AG04450 (cell line): ENCODE measurements around the gene MAK. TPM values are rescaled to one million over a fixed set of nuclear protein-coding genes. Genes with fewer than 3 reads are reported as not detected.
A peak's percentile ranks its signal among the peaks of the same experiment; 100 is the strongest.

Experiments used
- CTCF ChIA-PET: fragments of 300-600, 350-600 bp; formaldehyde crosslinking; extraction: SDS; loops from one replicate; lab custom pipeline; 2022; ENCODE audit warnings: antibody characterized with exemption, inconsistent platforms; lab: Charles Lee
- POLR2A ChIA-PET: fragments of 350-600 bp; formaldehyde crosslinking; extraction: SDS; loops from one replicate; lab custom pipeline; 2021; ENCODE audit warnings: antibody characterized with exemption, inconsistent platforms; lab: Yijun Ruan, JAX
- DNase-seq: peaks from one replicate; pipeline ENCODE4 v3.0.0-alpha.2; 2011; ENCODE audit warnings: low read depth, low spot score
- H3K27ac ChIP-seq: one replicate; pipeline ENCODE4 v1.5.1; 2012; ENCODE audit warnings: low read depth, low read length, control low read depth
- H3K27me3 ChIP-seq: one replicate; pipeline ENCODE4 v1.6.0; 2012; ENCODE audit warnings: low read length; ENCODE audit not compliant: control insufficient read depth, insufficient read depth
- H3K4me3 ChIP-seq: 2 replicates; pipeline ENCODE4 v1.5.1; 2011; ENCODE audit warnings: mild to moderate bottlenecking, low read depth, low read length, control low read depth
- H3K9me3 ChIP-seq: 2 replicates; pipeline ENCODE4 v1.5.1; 2012; ENCODE audit warnings: low read length; ENCODE audit not compliant: control insufficient read depth, insufficient read depth
- polyA plus RNA-seq: library from polyadenylated mRNA; depleted of rRNA; stranded (reverse); fragments of >200 nt; gene quantifications from 2 replicates; pipeline ENCODE4 v1.2.3, GENCODE V29; 2011; rRNA removed
- small RNA-seq: library from RNA; depleted of rRNA; stranded (forward); fragments of <200 nt; gene quantifications from one replicate; pipeline ENCODE3, GENCODE V24; 2012; ENCODE audit warnings: low read depth; ENCODE audit not compliant: insufficient read length
- TF ChIP-seq, protein P1 (sequence below): IDR thresholded peaks from 2 replicates; pipeline ENCODE4 v1.5.1; 2011; ENCODE audit warnings: low read depth, low read length, control low read depth, inconsistent platforms

Gene MAK
- polyA plus RNA-seq, 1 experiment = not detected

DNA sequence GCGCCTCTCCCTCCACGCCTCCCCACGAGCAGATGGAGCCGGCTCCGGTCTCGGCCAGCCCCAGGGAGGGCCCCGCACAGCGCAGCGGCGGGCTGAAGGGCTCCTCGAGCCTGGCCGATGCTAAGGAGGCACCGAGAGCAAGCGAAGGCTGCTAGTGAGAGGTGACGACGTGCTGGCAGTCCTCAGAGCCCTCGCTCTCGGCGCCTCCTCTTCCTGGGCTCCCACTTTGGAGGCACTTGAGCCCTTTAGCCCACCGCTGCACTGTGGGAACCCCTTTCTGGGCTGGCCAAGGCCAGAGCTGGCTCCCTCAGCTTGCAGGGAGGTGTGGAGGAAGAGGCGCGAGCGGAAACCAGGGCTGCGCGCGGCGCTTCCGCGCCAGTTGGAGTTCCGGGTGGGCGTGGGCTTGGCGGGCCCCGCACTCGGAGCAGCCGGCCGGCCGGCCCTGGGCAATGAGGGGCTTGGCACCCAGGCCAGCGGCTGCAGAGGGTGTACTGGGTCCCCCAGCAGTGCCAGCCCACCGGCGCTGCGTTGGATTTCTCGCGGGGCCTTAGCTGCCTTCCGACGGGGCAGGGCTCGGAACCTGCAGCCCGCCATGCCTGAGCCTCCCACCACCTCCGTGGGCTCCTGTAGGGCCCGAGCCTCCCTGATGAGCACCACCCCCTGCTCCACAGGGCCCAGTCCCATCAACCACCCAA, 117.9 kb downstream of the MAK start:
- Histone ChIP-seq H3K4me3 (peak overlapping the region; percentile 63), H3K27me3 (no peaks in the 10 kb centered on the region), H3K9me3 (peaks cover 10% of the 10 kb centered on the region), H3K27ac (peak overlapping the region; percentile 42)
- CTCF ChIA-PET = interaction anchor here (0.9 to 1.4 kb wide), 5 partner anchors 25 to 242 kb away, joined by 3 to 5 read pairs (median 3); partner anchors contain the start of gene PAK1IP1
- POLR2A ChIA-PET = interaction anchor here (0.7 to 1.5 kb wide), 3 partner anchors 10 to 75 kb away, joined by 3 read pairs; partner anchors contain the start of genes C6orf52 and PAK1IP1
- DNase-seq = no peak
- TF ChIP-seq, protein P1, sequence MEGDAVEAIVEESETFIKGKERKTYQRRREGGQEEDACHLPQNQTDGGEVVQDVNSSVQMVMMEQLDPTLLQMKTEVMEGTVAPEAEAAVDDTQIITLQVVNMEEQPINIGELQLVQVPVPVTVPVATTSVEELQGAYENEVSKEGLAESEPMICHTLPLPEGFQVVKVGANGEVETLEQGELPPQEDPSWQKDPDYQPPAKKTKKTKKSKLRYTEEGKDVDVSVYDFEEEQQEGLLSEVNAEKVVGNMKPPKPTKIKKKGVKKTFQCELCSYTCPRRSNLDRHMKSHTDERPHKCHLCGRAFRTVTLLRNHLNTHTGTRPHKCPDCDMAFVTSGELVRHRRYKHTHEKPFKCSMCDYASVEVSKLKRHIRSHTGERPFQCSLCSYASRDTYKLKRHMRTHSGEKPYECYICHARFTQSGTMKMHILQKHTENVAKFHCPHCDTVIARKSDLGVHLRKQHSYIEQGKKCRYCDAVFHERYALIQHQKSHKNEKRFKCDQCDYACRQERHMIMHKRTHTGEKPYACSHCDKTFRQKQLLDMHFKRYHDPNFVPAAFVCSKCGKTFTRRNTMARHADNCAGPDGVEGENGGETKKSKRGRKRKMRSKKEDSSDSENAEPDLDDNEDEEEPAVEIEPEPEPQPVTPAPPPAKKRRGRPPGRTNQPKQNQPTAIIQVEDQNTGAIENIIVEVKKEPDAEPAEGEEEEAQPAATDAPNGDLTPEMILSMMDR = no peak

DNA sequence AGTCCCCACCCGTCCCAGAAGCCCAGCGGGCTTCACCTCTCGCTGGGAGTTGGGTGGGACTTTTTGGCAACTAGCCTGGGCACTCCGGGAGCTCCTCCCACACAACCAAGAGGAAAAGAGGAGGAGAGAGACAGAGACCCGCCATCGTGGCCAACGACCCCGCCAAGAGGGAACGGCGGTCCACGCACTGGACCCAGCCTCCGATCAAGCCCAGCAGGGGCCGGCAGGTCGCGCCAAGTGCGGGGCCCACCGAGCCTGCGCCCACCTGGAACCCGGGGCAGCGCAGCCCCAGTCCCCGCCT, 118.4 kb downstream of the MAK start:
- H3K27ac ChIP-seq = no peak overlapping the region
- POLR2A ChIA-PET = interaction anchor here (0.7 kb wide), 1 partner anchor 75 kb away, joined by 3 read pairs; no protein-coding TSS in a partner anchor

DNA sequence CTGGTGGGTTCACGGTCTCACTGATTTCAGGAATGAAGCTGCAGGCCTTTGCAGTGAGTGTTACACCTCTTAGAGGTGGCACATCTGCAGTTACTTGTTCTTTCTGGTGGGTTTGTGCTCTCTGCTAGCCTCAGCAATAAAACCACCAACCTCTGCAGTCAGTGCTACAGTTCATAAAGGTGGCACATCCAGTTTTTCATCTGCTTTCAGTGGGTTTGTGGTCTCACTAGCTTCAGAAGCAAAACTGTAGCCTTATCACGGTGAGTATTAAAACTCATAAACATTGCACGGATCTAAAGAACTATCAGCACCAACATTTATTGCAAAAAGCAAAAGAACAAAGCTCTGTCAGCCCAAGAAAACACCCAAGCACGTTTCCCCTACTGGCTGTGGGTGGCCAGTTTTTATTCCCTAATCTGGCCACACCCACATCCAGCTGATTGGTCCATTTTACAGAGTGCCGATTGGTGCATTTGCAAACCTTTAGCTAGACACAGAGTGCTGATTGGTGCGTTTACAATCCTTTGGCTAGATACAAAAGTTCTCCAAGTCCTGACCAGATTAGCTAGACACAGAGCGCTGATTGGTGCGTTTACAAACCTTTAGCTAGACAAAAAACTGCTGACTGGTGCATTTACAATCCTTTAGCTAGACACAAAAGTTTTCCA, 118.9 kb downstream of the MAK start:
- H3K27ac ChIP-seq = peak overlapping the region; percentile 60
- no peaks in the 10 kb centered on the region for H3K27me3 ChIP-seq
- no peak for DNase-seq
- ChIA-PET CTCF (interaction anchor here (0.7 to 1.3 kb wide), 4 partner anchors 40 to 241 kb away, joined by 3 to 4 read pairs (median 3); no protein-coding TSS in a partner anchor), POLR2A (interaction anchor here (0.7 to 1.1 kb wide), 3 partner anchors 25 to 74 kb away, joined by 3 to 4 read pairs (median 3); partner anchors contain the start of gene PAK1IP1)
- peak overlapping the region; percentile 63 for H3K4me3 ChIP-seq
- peaks cover 10% of the 10 kb centered on the region for H3K9me3 ChIP-seq
- TF ChIP-seq, protein P1 = no peak

More for the DNA sequence above, 118.4 kb downstream of the MAK start:
- DNase-seq = no peak
- peak overlapping the region; percentile 63 for H3K4me3 ChIP-seq
- H3K9me3 ChIP-seq = peaks cover 10% of the 10 kb centered on the region
- CTCF ChIA-PET = interaction anchor here (1.2 to 1.3 kb wide), 3 partner anchors 40 to 242 kb away, joined by 3 read pairs; no protein-coding TSS in a partner anchor
- H3K27me3 ChIP-seq = no peaks in the 10 kb centered on the region
- TF ChIP-seq, protein P1 = no peak

DNA sequence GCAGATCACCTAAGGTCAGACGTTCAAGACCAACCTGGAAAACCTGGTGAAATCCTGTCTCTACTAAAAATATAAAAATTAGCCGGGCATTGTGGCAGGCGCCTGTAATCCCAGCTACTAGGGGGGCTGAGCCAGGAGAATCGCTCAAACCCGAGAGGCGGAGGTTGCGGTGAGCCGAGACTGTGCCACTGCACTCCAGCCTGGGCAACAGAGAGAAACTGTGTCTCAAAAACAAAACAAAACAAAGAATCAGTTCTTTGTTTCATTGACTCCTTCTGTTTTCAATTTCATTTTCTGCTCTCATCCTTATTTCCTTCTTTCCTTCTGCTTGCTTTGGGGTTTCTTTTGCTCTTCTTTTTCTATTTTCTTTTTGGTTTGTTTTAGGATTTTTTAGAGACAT, 124.4 kb downstream of the MAK start:
- Histone ChIP-seq H3K9me3 (peaks cover 6% of the 10 kb centered on the region), H3K27ac (no peak overlapping the region), H3K4me3 (no peak overlapping the region), H3K27me3 (no peaks in the 10 kb centered on the region)
- TF ChIP-seq, protein P1 = no peak
- CTCF ChIA-PET = no interaction called here
- no peak for DNase-seq
- POLR2A ChIA-PET = no interaction called here

Small RNAs within 50 kb of the gene (small RNA-seq; reads per million reads assigned to genes)
- not detected for gene RNA5SP203

Other genes with a start within 250 kb of the MAK start
- 0.63 and 0.74 TPM in 2 replicates for gene C6orf52, start 143.9 kb downstream of the MAK start, polyA plus RNA-seq
- gene PAK1IP1, start 143.6 kb downstream of the MAK start, polyA plus RNA-seq = 18.7 and 24.2 TPM in 2 replicates
- gene TMEM14C, start 115.5 kb downstream of the MAK start, polyA plus RNA-seq = 284 and 385 TPM in 2 replicates
- 104 and 148 TPM in 2 replicates for gene TMEM14B, start 90.7 kb downstream of the MAK start, polyA plus RNA-seq
- gene GCM2, start 43.5 kb upstream of the MAK start, polyA plus RNA-seq = not detected in 2 replicates
- gene SYCP2L, start 48.5 kb upstream of the MAK start, polyA plus RNA-seq = 0.22 and 0.38 TPM in 2 replicates
- gene ELOVL2, start 205.8 kb upstream of the MAK start, polyA plus RNA-seq = 2.4 and 2.9 TPM in 2 replicates